Right cardiac atrium (tissue), 5 donors: ENCODE results near the gene BANF1. TPM values are rescaled to one million over a fixed set of nuclear protein-coding genes. Genes with fewer than 3 reads are reported as not detected.
A peak's percentile ranks its signal among the peaks of the same experiment; 100 is the strongest.

Source experiments
- ATAC-seq, 2 donors: fragments of 200-7000 bp; cut with Tn5 transposase; one replicate each; pipeline versions ENCODE4 v1.8.0 to v1.9.1; 2020; ENCODE audit warnings: moderate library complexity in 2 of 2, mild to moderate bottlenecking in 1 of 2
- DNase-seq, 3 donors: peaks; one replicate each; pipeline ENCODE4 v3.0.0-alpha.2; 2020
- H3K27ac ChIP-seq: one replicate; pipeline ENCODE4 v1.5.1; 2013; ENCODE audit warnings: mild to moderate bottlenecking, low read length, control low read depth, moderate library complexity
- H3K27me3 ChIP-seq: one replicate; pipeline ENCODE4 v1.6.1; 2013; ENCODE audit not compliant: control insufficient read depth, insufficient read depth
- H3K4me1 ChIP-seq: one replicate; pipeline ENCODE4 v1.6.1; 2013; ENCODE audit warnings: low read length; ENCODE audit not compliant: control insufficient read depth, insufficient read depth
- H3K4me3 ChIP-seq: one replicate; pipeline ENCODE4 v1.5.1; 2013; ENCODE audit warnings: low read length, control low read depth
- H3K9me3 ChIP-seq: one replicate; pipeline ENCODE4 v1.6.1; 2013; ENCODE audit warnings: low read length; ENCODE audit not compliant: control insufficient read depth
- WGBS: extraction: QIAGEN DNeasy Blood & Tissue Kit; methylation state at CpG from one replicate; pipeline ENCODE4 v1.1.7; 2013; 5-methylcytosine and 5-hydroxymethylcytosine counted together
- intact Hi-C, 4 donors: fragments of 100-400 bp; cut with DNase I; formaldehyde crosslinking; loops; one replicate each; pipeline versions ENCODE4 v1.11.0 to v1.14.0; 2022 to 2023
- polyA plus RNA-seq: library from polyadenylated mRNA; stranded (reverse); fragments of 200-250 nt; gene quantifications from one replicate; pipeline ENCODE4 v1.2.3, GENCODE V29; 2013
- total RNA-seq, 4 donors: library from RNA; stranded (reverse); fragmentation: NEBNext Ultra II Directional; extraction: Animal tissue kit (Norgen Biotek cat#: 25700); gene quantifications; one replicate each; pipeline ENCODE4 v1.2.1, GENCODE V29; 2021
- donor health status: healthy with polysubstance abuse.
- donor health status: DM: no; HTN: yes; CAD: no.
- donor health status: DM: no; HTN: no; CAD: no.
- donor health status: DM: no; HTN: yes; CAD: no; lungs with severe emphysema.
- donor health status: DM: yes; HTN: yes; CAD: no.

Gene BANF1
- total and polyA plus RNA-seq, 5 donors = 175 to 274 (median 229) TPM

DNA sequence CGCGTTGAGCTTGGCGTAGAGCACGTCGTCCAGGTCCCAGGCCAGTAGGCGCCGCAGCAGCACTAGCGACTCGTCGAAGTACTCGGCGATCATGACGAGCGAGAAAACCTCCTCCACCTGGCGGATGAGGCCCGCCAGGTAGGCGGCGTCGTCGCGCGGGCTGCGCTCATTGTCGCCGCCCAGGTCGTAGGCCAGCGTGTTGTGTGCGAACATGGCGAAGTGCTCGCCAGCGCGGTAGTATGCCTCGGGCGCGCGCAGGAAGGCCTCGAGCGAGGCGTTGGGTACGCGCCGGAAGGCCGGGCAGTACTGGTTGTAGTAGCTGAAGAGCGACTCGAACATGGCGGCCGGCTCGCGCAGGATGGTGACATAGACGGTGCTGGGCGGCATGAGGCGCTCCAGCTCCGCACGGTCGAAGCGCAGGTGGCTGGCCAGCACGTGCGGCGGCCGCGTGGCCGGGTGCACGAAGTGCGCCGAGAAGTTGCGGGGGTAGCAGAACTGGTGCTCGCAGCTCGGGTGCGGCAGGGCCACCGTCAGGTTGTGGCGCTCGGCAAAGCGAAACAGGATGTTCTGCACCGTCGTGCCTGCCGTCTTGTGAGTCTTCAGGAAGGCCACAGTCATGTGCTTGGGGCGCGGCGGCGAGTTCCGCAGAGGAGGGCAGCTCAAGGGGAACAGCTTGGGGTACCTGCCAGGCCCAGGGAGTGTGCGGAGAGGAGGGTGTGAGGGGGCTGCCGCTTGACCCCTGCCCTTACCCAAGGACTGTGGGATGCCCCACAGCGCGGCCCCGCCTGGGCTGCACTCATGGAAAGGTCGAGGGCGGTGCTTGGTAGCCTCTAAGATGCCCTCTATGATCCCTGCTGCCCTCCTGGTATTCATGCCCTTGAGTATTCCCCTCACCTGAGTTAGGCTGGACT is 40.9 kb downstream of the BANF1 start:
- H3K27me3 ChIP-seq = no peaks in the 10 kb centered on the region
- 96% methylated on average over 88 of the region's 88 CpGs for WGBS
- intact Hi-C loops = no loop called here
- H3K4me3 ChIP-seq = no peak overlapping the region
- H3K9me3 ChIP-seq = no peaks in the 10 kb centered on the region
- ATAC-seq (no peak), DNase-seq (no peak)
- H3K4me1 ChIP-seq = no peaks in the 10 kb centered on the region
- H3K27ac ChIP-seq = no peak overlapping the region

DNA sequence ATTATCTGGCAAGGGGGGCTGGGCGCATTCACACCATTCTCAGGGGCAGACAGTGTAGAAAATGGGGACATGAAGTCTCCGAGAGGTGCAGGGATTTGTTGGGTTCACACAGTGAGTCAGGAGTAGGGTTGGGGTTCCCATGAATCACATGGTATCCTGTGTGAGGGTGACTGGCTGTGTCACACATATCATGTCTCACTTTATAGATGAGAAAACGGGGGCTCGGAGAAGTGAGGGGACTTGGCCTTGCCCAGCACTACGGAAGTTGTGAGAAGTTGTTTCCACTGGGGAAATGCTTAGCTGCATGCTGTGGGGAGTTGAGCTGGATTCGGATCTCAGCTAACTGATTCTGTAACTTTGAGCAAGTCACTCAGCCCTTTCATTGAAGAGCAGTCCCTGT is 42.5 kb downstream of the BANF1 start:
- Histone ChIP-seq H3K4me1 (no peaks in the 10 kb centered on the region), H3K27ac (no peak overlapping the region), H3K27me3 (no peaks in the 10 kb centered on the region), H3K4me3 (no peak overlapping the region), H3K9me3 (no peaks in the 10 kb centered on the region)
- 64% methylated on average over 6 of the region's 6 CpGs for WGBS
- DNase-seq (no peak), ATAC-seq (no peak)
- intact Hi-C loops = no loop called here

DNA sequence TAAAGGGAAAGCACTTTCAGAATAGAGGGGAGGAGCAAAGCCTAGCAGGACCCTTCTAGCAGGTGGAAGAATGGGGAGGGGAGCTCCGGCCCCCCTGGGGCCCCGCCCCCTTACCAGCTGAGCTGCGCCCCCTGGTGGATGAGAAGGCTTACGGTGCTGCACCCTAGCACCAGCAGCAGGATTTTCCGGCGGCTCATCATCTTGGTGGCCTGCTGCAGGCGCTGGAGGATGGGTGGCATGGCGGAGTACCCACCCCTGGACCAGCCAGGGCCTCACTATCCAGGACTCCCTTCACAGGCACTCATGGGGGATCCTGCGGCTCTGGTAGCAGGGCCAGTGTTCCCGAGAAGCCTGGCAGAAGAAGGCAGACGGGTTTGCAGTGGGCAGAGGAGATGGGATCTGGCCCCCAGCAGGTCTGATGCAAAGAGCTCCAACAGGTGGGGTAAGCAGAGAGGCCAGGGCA is 42.9 kb downstream of the BANF1 start:
- H3K9me3 ChIP-seq = no peaks in the 10 kb centered on the region
- H3K4me1 ChIP-seq = no peaks in the 10 kb centered on the region
- no peak overlapping the region for H3K4me3 ChIP-seq
- WGBS = 17% methylated on average over 11 of the region's 11 CpGs
- H3K27ac ChIP-seq = no peak overlapping the region
- H3K27me3 ChIP-seq = no peaks in the 10 kb centered on the region
- peak; percentile 53 to 64 for ATAC-seq
- intact Hi-C loops = no loop called here
- DNase-seq = peak; percentile 74 to 88 (median 87)

DNA sequence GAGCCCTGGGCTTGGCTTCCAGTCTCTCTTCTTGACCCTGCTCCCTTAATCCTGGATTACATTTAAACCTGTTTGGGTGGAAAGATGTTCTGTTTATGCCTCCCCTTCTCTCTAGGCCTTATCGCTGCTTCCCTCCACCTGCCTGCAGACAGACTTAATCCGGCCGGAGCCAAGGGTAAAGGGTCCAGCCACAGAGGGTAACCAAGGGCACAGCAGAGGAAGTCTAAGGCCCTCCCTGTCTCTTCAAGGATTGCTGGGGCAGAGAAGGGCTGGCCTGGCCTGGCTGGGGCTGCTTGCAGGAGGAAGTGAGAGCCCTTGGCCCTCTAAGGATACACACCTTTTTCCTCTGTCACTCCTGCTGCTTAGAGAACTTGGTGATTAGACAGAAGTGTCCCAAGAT is 44.6 kb downstream of the BANF1 start:
- ATAC-seq (no peak), DNase-seq (no peak)
- peak overlapping the region; percentile 45 for H3K27ac ChIP-seq
- 96% methylated on average over 3 of the region's 3 CpGs for WGBS
- H3K4me3 ChIP-seq = no peak overlapping the region
- intact Hi-C loops = no loop called here
- no peaks in the 10 kb centered on the region for H3K27me3 ChIP-seq
- no peaks in the 10 kb centered on the region for H3K9me3 ChIP-seq
- H3K4me1 ChIP-seq = peaks cover 3% of the 10 kb centered on the region

DNA sequence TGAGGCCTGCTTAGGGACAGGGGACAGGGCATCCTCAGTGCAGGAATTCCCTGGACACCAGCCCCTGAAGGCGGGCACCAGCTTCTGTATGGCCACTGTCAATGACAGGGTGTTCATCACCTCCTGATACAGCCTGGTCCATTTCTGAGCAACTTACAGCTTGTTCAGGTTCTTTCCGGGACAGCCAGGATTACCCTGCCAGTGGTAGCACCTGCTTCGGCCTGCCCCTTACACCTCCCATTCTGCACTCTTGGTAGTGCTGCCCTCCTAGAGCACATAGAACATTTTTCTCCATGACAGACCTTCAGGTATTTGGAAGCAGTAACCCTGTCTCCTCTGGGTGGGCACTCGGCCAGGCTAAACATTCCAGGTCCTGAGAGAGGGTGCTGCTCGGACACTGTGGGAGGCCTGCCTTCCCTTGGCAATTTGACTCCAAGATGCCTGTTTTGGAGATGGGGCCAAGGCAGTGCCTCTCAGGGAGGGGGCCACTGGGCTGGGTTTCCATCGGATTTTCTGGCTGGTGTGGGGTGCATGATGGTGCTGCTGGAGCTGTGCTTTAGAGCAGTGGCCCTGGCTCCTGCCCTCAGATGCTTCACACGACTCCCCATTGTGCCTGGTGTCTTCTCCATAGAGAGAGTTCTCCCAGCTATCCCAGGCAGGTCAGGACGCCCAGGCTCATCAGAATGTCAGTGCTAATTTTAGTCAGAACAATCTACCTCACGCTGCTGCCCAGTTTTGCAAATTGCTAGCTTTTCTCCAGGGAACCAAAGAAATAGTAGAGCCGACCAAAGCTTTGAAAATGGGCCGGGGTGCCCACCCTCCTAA is 45.5 kb downstream of the BANF1 start:
- DNase-seq (peak in 2 of 3 donors; percentile 66), ATAC-seq (peak in 1 of 2 donors; percentile 25)
- H3K4me1 ChIP-seq = peaks cover 3% of the 10 kb centered on the region
- H3K27ac ChIP-seq = peak overlapping the region; percentile 48
- no peaks in the 10 kb centered on the region for H3K9me3 ChIP-seq
- H3K4me3 ChIP-seq = no peak overlapping the region
- intact Hi-C loops = no loop called here
- H3K27me3 ChIP-seq = no peaks in the 10 kb centered on the region
- 60% methylated on average over 11 of the region's 11 CpGs for WGBS

DNA sequence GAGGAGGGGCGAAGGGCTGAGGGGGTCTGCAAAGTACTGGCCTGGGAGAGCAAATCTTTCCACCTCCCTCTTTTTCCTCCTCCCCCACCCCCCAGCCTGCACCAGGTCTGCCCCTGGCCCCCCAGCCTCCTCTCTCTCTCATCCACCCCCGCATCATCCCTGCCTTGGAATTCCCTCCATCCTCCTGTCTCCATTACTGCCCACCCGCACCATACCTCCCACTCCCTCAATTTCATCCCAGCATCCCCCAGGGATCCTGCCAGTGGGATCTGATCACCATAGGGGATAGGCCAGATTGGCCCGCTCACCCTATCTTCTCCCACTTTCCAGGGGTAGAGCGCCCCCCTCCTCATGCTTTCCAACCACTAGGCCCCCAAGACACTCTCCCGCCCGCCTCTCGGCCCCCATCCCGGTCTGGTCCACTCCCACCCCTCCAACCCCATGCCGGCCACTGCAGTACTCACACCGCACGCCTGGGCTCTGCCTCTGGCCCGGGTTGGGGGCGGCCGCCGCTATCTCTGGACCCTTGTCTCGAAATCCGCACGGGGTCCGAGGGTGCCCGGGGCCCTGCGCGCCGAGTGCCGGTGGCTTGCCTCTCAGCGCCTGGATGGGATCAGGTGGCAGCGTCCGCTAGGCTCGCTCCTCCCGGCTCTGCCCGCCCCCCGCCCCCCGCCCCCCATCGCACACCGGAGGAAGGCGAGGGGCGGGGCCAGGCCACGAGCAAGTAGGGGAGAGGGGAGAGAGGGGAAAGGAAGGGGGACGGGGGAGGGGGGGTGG is 46.4 kb downstream of the BANF1 start, which contains the start of gene GAL3ST3:
Gene GAL3ST3 (minus strand): TSS at position 615 of the 777 bp plus-strand sequence. CDS start 3,746 bp downstream, outside the sequence.
- 8% methylated on average over 39 of the region's 39 CpGs for WGBS
- no peaks in the 10 kb centered on the region for H3K27me3 ChIP-seq
- peak within 1 kb of the TSS; percentile 48 for H3K27ac ChIP-seq
- no peaks in the 10 kb centered on the region for H3K9me3 ChIP-seq
- intact Hi-C loops = no loop called here
- ATAC-seq (no peak), DNase-seq (peak in 1 of 3 donors; percentile 59)
- H3K4me3 ChIP-seq = peak within 1 kb of the TSS; percentile 47
- peaks cover 7% of the 10 kb centered on the region for H3K4me1 ChIP-seq

DNA sequence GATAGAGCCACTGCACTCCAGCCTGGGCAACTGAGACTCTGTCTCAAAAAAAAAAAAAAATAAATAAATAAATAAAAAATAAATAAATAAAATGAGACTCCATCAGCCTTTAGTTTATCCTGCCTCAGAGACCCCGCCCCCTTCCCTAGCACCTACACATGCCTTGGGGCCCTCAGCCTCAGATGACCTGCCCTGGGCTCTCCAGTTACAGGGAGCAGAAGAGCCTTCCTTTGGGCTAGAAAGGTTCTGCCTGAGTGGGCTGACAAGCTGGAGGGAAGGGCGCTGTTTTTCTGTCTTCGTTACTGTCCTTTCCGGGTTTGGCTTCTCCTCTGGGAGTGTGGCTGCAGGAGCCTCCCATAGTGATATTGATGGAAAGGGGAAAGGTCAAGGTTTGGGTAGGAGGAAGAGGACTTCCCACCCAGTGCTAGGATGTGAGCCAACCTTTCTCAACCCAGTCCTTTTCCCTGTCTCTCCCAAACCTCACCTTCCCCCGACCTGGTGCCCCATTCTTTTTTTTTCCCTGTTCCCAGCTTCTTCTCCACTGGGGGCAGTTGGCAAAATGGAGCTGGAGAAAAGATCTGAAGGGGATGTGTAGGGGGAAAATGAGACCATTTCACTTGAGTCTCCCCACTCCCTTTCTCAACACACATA is 48.4 kb downstream of the BANF1 start:
- no peaks in the 10 kb centered on the region for H3K9me3 ChIP-seq
- 73% methylated on average over 5 of the region's 5 CpGs for WGBS
- DNase-seq (no peak), ATAC-seq (no peak)
- peak overlapping the region; percentile 60 for H3K27ac ChIP-seq
- H3K4me1 ChIP-seq = peaks cover 7% of the 10 kb centered on the region
- no peaks in the 10 kb centered on the region for H3K27me3 ChIP-seq
- intact Hi-C loops = no loop called here
- no peak overlapping the region for H3K4me3 ChIP-seq

DNA sequence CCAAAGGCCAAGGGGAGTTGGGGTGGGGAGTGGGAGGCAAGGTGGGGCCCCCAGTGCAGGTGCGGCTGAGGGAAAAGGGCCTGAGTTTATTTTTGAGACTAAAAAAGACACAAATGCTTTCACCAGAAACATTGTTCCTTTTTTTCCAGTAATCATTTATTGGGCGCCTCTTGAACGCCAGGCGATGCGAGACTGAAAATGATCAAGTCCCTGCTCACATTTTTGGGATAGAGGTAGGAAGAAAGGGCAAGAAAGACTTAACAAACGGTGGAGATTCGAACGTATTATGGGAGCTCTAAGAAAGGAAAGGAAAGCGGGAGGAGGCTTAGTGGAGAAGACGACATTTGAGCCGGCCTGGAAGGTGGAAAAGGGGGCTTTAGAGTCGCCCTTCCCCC is 49.1 kb downstream of the BANF1 start:
- Histone ChIP-seq H3K4me1 (peaks cover 7% of the 10 kb centered on the region), H3K27ac (peak overlapping the region; percentile 82), H3K9me3 (no peaks in the 10 kb centered on the region), H3K4me3 (peak overlapping the region; percentile 63), H3K27me3 (no peaks in the 10 kb centered on the region)
- intact Hi-C loops = no loop called here
- DNase-seq (no peak), ATAC-seq (no peak)
- WGBS = 25% methylated on average over 12 of the region's 12 CpGs

DNA sequence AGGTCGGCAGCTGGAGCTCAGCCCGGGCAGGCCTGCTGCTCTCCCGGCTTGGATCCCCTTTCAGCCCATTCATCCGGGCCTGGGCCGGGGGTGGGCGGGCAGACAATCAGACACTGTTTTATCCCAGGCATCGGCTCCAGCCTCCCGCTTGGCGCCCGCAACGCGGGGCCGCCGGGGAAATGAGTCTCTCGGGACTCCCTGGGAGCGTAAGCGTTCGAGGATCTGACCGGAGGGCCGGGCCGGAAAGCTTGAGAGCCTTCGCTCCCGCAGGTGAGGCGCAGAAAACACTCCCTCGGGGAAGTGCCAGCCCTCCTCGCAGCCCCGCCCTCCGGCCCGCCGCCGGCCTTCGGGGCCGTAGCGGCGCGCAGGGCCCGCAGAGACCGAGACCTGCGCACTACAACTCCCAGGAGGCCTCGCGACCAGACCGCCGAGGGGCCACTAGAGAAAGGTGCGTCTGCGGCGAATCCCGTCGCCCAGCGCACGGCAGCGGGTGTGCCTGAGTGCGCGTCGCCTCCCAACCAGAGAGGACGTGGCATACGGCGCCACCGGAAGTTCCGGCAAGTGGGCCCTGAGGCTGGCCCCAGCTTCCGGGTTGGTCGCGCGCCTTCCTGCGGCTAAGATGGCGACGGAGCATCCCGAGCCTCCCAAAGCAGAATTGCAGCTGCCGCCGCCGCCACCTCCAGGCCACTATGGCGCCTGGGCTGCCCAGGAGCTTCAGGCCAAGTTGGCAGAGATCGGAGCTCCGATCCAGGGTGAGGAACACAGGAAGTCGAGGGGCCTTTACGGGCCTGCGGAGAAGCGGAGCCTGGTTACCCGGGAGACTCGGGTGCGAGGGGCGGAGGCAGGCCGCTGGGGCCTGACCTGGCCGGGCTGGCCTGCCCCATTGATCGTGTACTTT is 49.7 kb downstream of the BANF1 start, which contains the start of gene SF3B2:
Gene SF3B2 (plus strand): TSS at position 599 of the 898 bp plus-strand sequence. CDS start 21 bp downstream, at position 620.
- intact Hi-C loops = no loop called here

More for the DNA sequence above, 49.7 kb downstream of the BANF1 start, which contains the start of gene SF3B2:
- Histone ChIP-seq H3K4me1 (peaks cover 7% of the 10 kb centered on the region), H3K9me3 (no peaks in the 10 kb centered on the region), H3K4me3 (peak within 1 kb of the TSS; percentile 72), H3K27me3 (no peaks in the 10 kb centered on the region), H3K27ac (peak within 1 kb of the TSS; percentile 82)
- under 1% methylated on average over 84 of the region's 84 CpGs for WGBS
- DNase-seq (peak; percentile 99), ATAC-seq (peak; percentile 96 to 98)
